Skin epidermis (tissue), 12 donors: Measurements from ENCODE around the gene TARBP2.
A peak's percentile ranks its signal among the peaks of the same experiment; 100 is the strongest.
"Not testable (repeated sequence)": the region's sequence is repeated elsewhere in the genome, so short reads cannot be mapped to it uniquely, and the experiment has no call there.

Source experiments
- H3K27ac ChIP-seq, 21 experiments: fragments of 200-600 bp; sonication (generic) in 11 of 21; one replicate each; pipeline ENCODE4 v1.5.0; 2020; ENCODE audit warnings: mild to moderate bottlenecking in 3 of 21, inconsistent platforms in 2 of 21, moderate library complexity in 2 of 21
- H3K4me3 ChIP-seq, 7 experiments: fragments of 200-600 bp; sonication (generic) in 2 of 7; one replicate each; pipeline ENCODE4 v1.5.0; 2020; ENCODE audit warnings: inconsistent platforms in 2 of 7, mild to moderate bottlenecking in 2 of 7, moderate library complexity in 1 of 7

The TARBP2 gene

DNA sequence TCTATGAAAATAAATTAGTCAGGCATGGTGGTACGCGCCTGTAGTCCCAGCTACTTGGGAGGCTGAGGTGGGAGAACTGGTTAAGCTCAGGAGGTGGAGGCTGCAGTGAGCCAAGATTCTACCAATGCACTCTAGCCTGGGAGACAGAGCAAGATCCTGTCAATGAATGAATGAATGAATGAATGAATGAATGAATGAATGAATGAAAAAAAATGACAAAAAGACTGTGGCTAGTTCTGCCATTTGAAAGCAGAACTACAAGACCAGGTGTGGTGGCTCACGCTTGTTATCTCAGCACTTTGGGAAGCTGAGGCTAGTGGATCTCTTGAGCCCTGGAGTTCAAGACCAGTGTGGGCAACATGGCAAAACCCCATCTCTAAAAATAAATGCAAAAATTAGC lies 38.4 kb downstream of the TARBP2 start:
- H3K27ac ChIP-seq = peak overlapping the region in 7 of 21 experiments; percentile 1 to 70 (median 52)
- H3K4me3 ChIP-seq = no peak overlapping the region

DNA sequence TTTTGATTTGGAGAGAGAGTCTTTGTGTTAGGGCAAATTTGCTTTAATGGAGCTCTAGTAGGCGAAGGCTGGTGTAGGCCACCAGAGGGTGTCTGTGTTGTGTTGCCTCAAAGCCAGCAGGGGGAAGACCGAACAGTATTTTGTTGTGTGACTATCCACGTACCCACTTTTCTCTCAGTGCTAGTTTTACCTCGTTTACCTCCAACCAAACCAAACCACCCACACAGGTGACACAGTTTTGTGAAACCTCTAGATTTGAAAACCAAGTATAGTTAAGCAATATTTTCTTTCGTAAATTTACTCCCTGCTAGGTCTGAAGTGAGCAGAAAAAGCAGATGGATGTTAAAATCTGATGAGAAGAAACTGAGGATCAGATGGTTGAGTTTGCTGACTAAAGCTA lies 42.5 kb downstream of the TARBP2 start:
- peak overlapping the region in 18 of 21 experiments; percentile 3 to 80 (median 32) for H3K27ac ChIP-seq
- no peak overlapping the region for H3K4me3 ChIP-seq

DNA sequence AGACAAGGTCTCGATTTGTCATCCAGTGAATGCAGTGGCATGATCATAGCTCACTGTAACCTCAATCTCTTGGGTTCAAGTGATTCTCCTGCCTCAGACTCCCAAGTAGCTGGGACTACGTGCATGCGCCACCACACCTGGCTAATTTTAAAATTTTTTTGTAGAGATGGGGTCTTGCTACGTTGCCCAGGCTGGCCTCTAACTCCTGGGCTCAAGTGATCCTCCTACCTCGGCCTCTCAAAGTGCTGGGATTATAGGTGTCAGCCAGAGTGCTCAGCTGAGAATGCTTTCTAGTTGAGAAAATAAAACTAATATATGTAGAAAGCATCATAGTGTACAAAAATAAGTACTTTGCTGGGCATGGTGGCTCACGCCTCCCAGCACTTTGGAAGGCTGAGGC lies 47.3 kb downstream of the TARBP2 start:
- not testable (repeated sequence) for H3K4me3 ChIP-seq, H3K27ac ChIP-seq

DNA sequence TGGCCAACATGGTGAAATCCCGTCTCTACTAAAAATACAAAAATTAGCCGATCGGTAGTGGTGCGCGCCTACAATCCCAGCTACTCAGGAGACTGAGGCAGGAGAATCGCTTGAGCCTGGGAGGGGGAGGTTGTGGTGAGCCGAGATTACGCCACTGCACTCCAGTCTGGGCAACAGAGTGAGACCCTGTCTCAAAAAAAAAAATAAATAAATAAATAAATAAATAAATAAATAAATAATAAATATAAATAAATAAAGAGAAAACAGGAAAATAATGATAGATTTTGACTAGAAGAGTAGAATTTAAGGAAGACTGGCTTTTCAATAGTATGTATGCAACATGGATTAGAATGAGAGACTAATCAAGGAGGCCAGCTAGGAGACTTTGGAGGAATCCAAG lies 49.0 kb downstream of the TARBP2 start:
- H3K27ac ChIP-seq, H3K4me3 ChIP-seq: not testable (repeated sequence)

DNA sequence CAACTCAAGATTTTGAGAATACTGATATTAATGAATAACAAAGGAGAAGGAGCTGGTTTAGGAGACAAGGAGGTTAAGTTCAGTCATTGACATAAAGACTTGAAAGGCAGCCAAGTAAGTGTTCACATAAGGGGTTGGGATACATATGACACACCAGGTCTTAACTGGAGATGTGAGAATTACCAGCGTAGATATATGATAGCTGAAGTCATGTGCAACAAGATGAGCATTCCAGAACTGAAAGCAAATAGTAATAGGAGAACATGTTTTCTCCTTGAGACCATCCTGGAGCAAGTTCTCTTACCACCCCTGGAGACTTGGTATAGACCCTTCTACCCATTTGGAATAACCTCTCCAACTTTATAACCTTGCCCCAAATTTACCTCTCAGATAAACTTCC lies 49.5 kb downstream of the TARBP2 start:
- no peak overlapping the region for H3K4me3 ChIP-seq
- H3K27ac ChIP-seq = no peak overlapping the region

DNA sequence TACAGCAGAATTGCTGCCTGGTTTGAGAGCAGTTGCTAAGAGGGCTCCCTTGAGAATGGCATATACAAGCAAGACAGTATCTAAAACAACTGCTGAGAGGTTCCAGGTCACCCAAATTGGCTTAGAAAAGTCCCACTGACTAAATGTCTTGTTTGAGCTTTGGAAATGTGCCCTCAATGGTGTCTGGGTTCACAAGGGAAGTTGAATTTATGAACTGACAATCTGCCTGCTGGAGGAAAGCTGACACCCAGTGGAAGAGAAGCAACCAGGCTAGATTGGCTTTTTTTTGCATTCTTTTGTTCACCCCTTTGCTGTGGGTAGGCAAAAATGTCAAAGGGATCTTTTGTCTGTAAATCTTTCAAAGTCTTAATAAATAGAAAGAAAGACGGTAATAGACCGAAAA lies 50.8 kb downstream of the TARBP2 start:
- Histone ChIP-seq H3K27ac (no peak overlapping the region), H3K4me3 (no peak overlapping the region)

DNA sequence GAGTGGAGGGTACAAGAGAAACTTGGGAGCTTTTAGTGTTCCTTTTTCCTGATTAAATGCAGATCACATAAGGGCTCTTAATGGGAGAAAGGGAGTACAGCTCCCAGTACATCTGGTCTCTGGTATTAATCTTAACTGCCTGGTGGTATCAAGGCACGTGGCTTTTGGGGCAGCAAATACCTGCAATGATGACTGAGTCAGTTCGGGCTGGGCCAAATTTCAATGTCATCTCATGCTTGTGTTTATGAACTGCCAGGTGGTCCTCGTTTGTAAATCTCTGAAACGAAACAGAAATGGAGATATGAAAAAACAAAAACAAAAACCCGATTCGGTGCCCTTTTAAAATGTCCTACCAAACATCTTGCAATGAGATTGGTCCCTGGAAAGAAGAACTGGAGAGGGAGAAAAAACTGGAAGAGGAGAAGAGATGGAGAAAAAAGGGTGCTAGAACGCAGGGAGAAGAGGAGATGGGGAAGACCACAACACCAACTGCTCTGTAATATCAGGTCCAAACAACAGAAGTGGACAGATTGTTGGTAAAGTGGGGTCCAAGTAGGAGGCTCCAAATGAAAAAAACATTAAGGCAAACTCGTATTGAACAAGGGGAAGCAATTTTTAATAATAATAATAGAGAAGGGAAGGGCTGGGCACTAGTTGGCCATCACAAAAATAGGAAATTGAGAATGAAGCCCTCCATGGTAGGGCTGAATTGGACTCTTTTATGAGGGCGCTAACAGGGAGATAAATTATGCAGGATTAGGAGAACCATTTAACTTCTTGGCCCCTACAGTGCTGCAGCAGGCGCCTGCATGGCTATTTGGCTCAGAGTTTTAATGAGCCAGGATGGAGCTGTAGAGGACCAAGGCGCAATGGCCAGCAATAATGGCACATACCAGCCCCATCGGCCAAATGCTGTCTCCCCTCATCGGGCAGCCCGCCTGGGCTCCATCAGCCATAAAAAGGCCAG lies 51.6 kb downstream of the TARBP2 start:
- Histone ChIP-seq H3K27ac (no peak overlapping the region), H3K4me3 (no peak overlapping the region)
